ENCODE measurements around the gene TSPAN3.

- TF ChIP-seq POLR2AphosphoS5 (IDR thresholded peaks at IDR 0.05; ENCODE audit: low read depth, low read length) (no peak), POLR2A (IDR thresholded peaks at IDR 0.05; ENCODE audit: low read depth, low read length) (no peak)
Measured at GRCh38 chr15:77018796-77019505, 52.0 kb downstream of the TSPAN3 start.

Data from GM12892 (cell line).